GM23248 (cell line): ENCODE results near the gene ARID5B. TPM values are rescaled to one million over a fixed set of nuclear protein-coding genes. Genes with fewer than 3 reads are reported as not detected.

Experiments used
- DNase-seq: peaks from one replicate; pipeline ENCODE4 v3.0.0-alpha.2; 2015
- H2AFZ ChIP-seq: fragments of 200-600 bp; sonication (generic); 2 replicates; pipeline ENCODE4 v1.6.1; 2016; ENCODE audit warnings: antibody characterized with exemption
- H3F3A ChIP-seq: fragments of 200-600 bp; sonication (generic); 2 replicates; pipeline ENCODE4 v1.6.1; 2016; ENCODE audit warnings: mild to moderate bottlenecking, antibody characterized with exemption, mixed run types; ENCODE audit not compliant: insufficient read depth
- H3K27ac ChIP-seq: fragments of 200-600 bp; sonication (generic); 2 replicates; pipeline ENCODE4 v1.5.1; 2016; ENCODE audit warnings: mild to moderate bottlenecking
- H3K27me3 ChIP-seq: fragments of 200-600 bp; sonication (generic); replicated peaks from 2 replicates; pipeline ENCODE4 v1.6.1; 2016; ENCODE audit warnings: mild to moderate bottlenecking; ENCODE audit not compliant: insufficient read depth
- H3K36me3 ChIP-seq: fragments of 200-600 bp; sonication (generic); 2 replicates; pipeline ENCODE4 v1.6.1; 2016; ENCODE audit warnings: low read depth, mild to moderate bottlenecking
- H3K4me1 ChIP-seq: fragments of 200-600 bp; sonication (generic); 2 replicates; pipeline ENCODE4 v1.6.1; 2016; ENCODE audit warnings: mild to moderate bottlenecking; ENCODE audit not compliant: insufficient read depth
- H3K4me2 ChIP-seq: fragments of 200-600 bp; sonication (generic); one replicate; pipeline ENCODE4 v1.6.1; 2016; ENCODE audit warnings: mild to moderate bottlenecking; ENCODE audit not compliant: unreplicated experiment
- H3K4me3 ChIP-seq: fragments of 200-600 bp; sonication (generic); 2 replicates; pipeline ENCODE4 v1.5.1; 2016; ENCODE audit warnings: mild to moderate bottlenecking
- H3K79me2 ChIP-seq: fragments of 200-600 bp; sonication (generic); 2 replicates; pipeline ENCODE4 v1.6.1; 2016; ENCODE audit warnings: mild to moderate bottlenecking; ENCODE audit not compliant: insufficient read depth
- H3K9ac ChIP-seq: fragments of 200-600 bp; sonication (generic); 2 replicates; pipeline ENCODE4 v1.6.1; 2016; ENCODE audit warnings: mild to moderate bottlenecking
- H3K9me2 ChIP-seq: fragments of 200-600 bp; sonication (generic); 2 replicates; pipeline ENCODE4 v1.6.1; 2016; ENCODE audit warnings: mixed run types, mild to moderate bottlenecking, moderate library complexity; ENCODE audit not compliant: insufficient read depth
- H3K9me3 ChIP-seq: fragments of 200-600 bp; sonication (generic); one replicate; pipeline ENCODE4 v1.6.1; 2017; ENCODE audit warnings: low read depth
- H4K20me1 ChIP-seq: fragments of 200-600 bp; sonication (generic); 2 replicates; pipeline ENCODE4 v1.6.0; 2016; ENCODE audit not compliant: insufficient read depth
- EZH2 ChIP-seq: fragments of 200-600 bp; sonication (generic); IDR thresholded peaks from 2 replicates; pipeline ENCODE4 v1.6.1; 2018; ENCODE audit warnings: antibody characterized with exemption, mild to moderate bottlenecking; ENCODE audit not compliant: insufficient read depth, poor library complexity, severe bottlenecking
- EZH2phosphoT487 ChIP-seq: fragments of 200-600 bp; sonication (generic); IDR thresholded peaks from 2 replicates; pipeline ENCODE4 v1.6.1; 2018; ENCODE audit warnings: antibody characterized with exemption, moderate library complexity, mild to moderate bottlenecking, low read depth; ENCODE audit not compliant: insufficient read depth
- WGBS, 2 experiments: methylation state at CpG; one replicate each; pipeline ENCODE4 v1.1.6; 2015 to 2017; ENCODE audit warnings: low lambda C conversion rate in 2 of 2, low coverage in 1 of 2; ENCODE audit errors: missing lambda C conversion rate in 2 of 2; 5-methylcytosine and 5-hydroxymethylcytosine counted together
- in situ Hi-C: fragments of 300-500 bp; cut with MboI; formaldehyde crosslinking; loops from 2 replicates; pipeline ENCODE4 v1.15.0; 2020
- polyA plus RNA-seq: library from polyadenylated mRNA; unstranded; fragments of >200 nt; fragmentation: Nextera tagmentation; extraction: Ambion mirVana; gene quantifications from 2 replicates; pipeline ENCODE4 v1.2.1, GENCODE V29; 2016
- total RNA-seq: library from RNA; depleted of rRNA; stranded (reverse); fragments of >200 nt; shearing (Covaris generic); gene quantifications from 2 replicates; pipeline ENCODE4 v1.2.3, GENCODE V29; 2014

ARID5B gene
- total and polyA plus RNA-seq, 2 experiments from 2014 or later = 56.7 to 78.8 TPM

DNA sequence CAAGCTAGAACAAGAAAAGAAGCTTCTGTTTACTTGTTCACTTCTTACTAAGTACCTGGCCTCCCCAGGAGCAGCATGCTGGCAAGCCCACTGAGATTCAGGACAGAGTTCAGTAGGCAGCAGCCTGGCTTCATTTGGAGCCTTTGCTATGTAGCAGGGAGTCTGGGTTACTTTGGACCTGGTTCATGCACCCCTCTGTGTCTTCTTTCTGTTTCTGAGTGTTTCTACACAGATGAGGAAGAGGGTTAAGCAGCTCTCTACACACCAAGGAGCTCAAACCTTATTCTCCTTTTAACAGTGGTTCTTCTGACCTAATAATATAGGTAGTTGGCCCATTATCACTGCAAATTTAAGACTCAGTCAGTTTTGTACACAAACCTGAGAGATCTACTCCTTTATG lies 152.9 kb downstream of the ARID5B start:
- no peaks in the 10 kb centered on the region for H3K27me3 ChIP-seq
- H3K79me2 ChIP-seq = peaks cover 100% of the 10 kb centered on the region
- peaks cover 82% of the 10 kb centered on the region for H3K4me1 ChIP-seq
- in situ Hi-C loops = no loop called here
- H3K9ac ChIP-seq = peak overlapping the region; percentile 1; the same call in 1 of the 2 replicates
- peaks cover 82% of the 10 kb centered on the region for H3F3A ChIP-seq
- H3K9me2 ChIP-seq = no peaks in the 10 kb centered on the region
- TF ChIP-seq EZH2phosphoT487 = no peak
- TF ChIP-seq EZH2 = no peak
- peak overlapping the region; percentile 94 for H3K4me3 ChIP-seq
- no peaks in the 10 kb centered on the region for H3K9me3 ChIP-seq
- peaks cover 88% of the 10 kb centered on the region for H3K36me3 ChIP-seq
- no peak overlapping the region for H2AFZ ChIP-seq
- peak overlapping the region; percentile 87 for H3K4me2 ChIP-seq
- no peak for DNase-seq
- no peak overlapping the region for H3K27ac ChIP-seq
- peaks cover 6% of the 10 kb centered on the region; the same call in 1 of the 2 replicates for H4K20me1 ChIP-seq

GRCh38 chr10:62054830-62055229 lies 153.3 kb downstream of the ARID5B start:
- Histone ChIP-seq H3K4me1 (peaks cover 86% of the 10 kb centered on the region), H3F3A (peaks cover 82% of the 10 kb centered on the region), H3K36me3 (peaks cover 92% of the 10 kb centered on the region), H3K27ac (no peak overlapping the region), H3K27me3 (no peaks in the 10 kb centered on the region), H3K79me2 (peaks cover 100% of the 10 kb centered on the region), H3K9me3 (no peaks in the 10 kb centered on the region), H2AFZ (no peak overlapping the region), H3K9me2 (no peaks in the 10 kb centered on the region), H4K20me1 (peaks cover 6% of the 10 kb centered on the region; the same call in 1 of the 2 replicates), H3K9ac (peak overlapping the region; percentile 1; the same call in 1 of the 2 replicates), H3K4me3 (peak overlapping the region; percentile 94), H3K4me2 (peak overlapping the region; percentile 87)
- in situ Hi-C loops = no loop called here
- WGBS, 2 experiments = 96 to 100% methylated on average over 1 of the region's 1 CpG
- DNase-seq = no peak
- TF ChIP-seq EZH2phosphoT487 = no peak
- no peak for TF ChIP-seq EZH2

GRCh38 chr10:62056219-62056618 lies 154.7 kb downstream of the ARID5B start:
- no peaks in the 10 kb centered on the region for H3K27me3 ChIP-seq
- peak overlapping the region; percentile 45 for H3K4me3 ChIP-seq
- H3K9me2 ChIP-seq = no peaks in the 10 kb centered on the region
- in situ Hi-C loops = no loop called here
- TF ChIP-seq EZH2 (no peak), EZH2phosphoT487 (no peak)
- WGBS, 2 experiments = 77 to 88% methylated on average over 2 of the region's 2 CpGs
- peaks cover 100% of the 10 kb centered on the region for H3K36me3 ChIP-seq
- no peaks in the 10 kb centered on the region for H3K9me3 ChIP-seq
- no peak overlapping the region for H3K9ac ChIP-seq
- H3K27ac ChIP-seq = 0 out of 2 replicates have a peak overlapping the region, but pooled peaks have one; percentile 57
- H3K79me2 ChIP-seq = peaks cover 100% of the 10 kb centered on the region
- no peak for DNase-seq
- no peak overlapping the region for H2AFZ ChIP-seq
- peaks cover 83% of the 10 kb centered on the region for H3F3A ChIP-seq
- peaks cover 6% of the 10 kb centered on the region; the same call in 1 of the 2 replicates for H4K20me1 ChIP-seq
- H3K4me1 ChIP-seq = peaks cover 93% of the 10 kb centered on the region
- H3K4me2 ChIP-seq = peak overlapping the region; percentile 87

DNA sequence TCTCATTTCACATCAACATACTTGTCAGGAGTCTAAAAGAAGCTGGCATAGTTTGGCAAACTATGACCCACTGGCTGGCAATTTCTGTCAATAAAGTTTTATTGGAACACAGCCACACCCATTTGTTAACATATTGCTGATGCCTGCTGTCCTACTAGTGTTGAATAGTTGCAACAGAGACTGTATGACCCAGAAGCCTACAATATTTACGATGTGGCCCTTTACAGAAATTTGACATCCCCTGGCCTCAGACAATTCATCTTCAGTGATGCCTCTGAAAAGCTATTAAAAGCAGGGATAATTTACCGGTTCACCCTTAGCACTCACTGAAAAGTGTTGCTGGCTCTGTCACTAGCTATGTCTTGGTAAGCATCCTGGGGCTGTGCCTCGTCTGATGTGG lies 155.2 kb downstream of the ARID5B start:
- Histone ChIP-seq H3K9me3 (no peaks in the 10 kb centered on the region), H4K20me1 (peaks cover 6% of the 10 kb centered on the region; the same call in 1 of the 2 replicates), H3K36me3 (peaks cover 100% of the 10 kb centered on the region), H2AFZ (no peak overlapping the region), H3K4me3 (peak overlapping the region; percentile 45), H3K4me1 (peaks cover 93% of the 10 kb centered on the region), H3K27ac (peak overlapping the region; percentile 57), H3K79me2 (peaks cover 100% of the 10 kb centered on the region), H3K9me2 (no peaks in the 10 kb centered on the region), H3K4me2 (peak overlapping the region; percentile 86), H3K27me3 (no peaks in the 10 kb centered on the region), H3K9ac (peak overlapping the region; percentile 15), H3F3A (peaks cover 83% of the 10 kb centered on the region)
- 39 to 48% methylated on average over 3 of the region's 3 CpGs for WGBS, 2 experiments
- in situ Hi-C loops = no loop called here
- TF ChIP-seq EZH2 (no peak), EZH2phosphoT487 (no peak)
- DNase-seq = no peak
